ENCODE results near the gene BRD4. TPM values are rescaled to one million over a fixed set of nuclear protein-coding genes. Genes with fewer than 3 reads are reported as not detected.
A peak's percentile ranks its signal among the peaks of the same experiment; 100 is the strongest.

The BRD4 gene
- total and polyA plus RNA-seq, 10 of the 15 experiments (the other 5 are each of a cell fraction or from before 2014, with no cell fraction given): 5.3 to 84.4 (median 11.8) TPM

- no peak for TF ChIP-seq IRF5 (IDR thresholded peaks at IDR 0.05; ENCODE audit: borderline replicate concordance)
- no peak for TF ChIP-seq LARP7 (IDR thresholded peaks at IDR 0.05)
- no peak for TF ChIP-seq SP1 (IDR thresholded peaks at IDR 0.05; ENCODE audit: low read depth, low read length)
- TF ChIP-seq POLR2A (IDR thresholded peaks at IDR 0.05; ENCODE audit: low read depth, low read length): peak; percentile 52; the same call in 1 of the 2 replicates
- TF ChIP-seq IRF3 (IDR thresholded peaks at IDR 0.05): no peak
- TF ChIP-seq ELK1 (IDR thresholded peaks at IDR 0.05; ENCODE audit: low read depth, low read length): no peak
Measured at GRCh38 chr19:15239337-15239949, 92.9 kb downstream of the BRD4 start (continued).

- no peak overlapping the region for H2AFZ ChIP-seq (ENCODE audit: control insufficient read depth, low read depth, low read length)
- WGBS (ENCODE audit: insufficient coverage, insufficient replicate concordance, low lambda C conversion rate, missing lambda C conversion rate): 94% methylated on average over 17 of the region's 29 CpGs
- no peak overlapping the region for H3K4me3 ChIP-seq
- DNase-seq (ENCODE audit: low read depth, low spot score): no peak
- ChIA-PET SMC1A (ENCODE audit: uncharacterized antibody, unreplicated experiment) (no interaction called here), CTCF (no interaction called here), RAD21 (ENCODE audit: unreplicated experiment) (no interaction called here), POLR2A (no interaction called here)
- in situ Hi-C loops (cut with MboI) (no loop called here), intact Hi-C loops (cut with micrococcal nuclease; ENCODE audit: unreplicated experiment) (no loop called here)
- no peaks in the 10 kb centered on the region for H3K27me3 ChIP-seq (replicated peaks in 1 of 2; ENCODE audit: control insufficient read depth in 2 of 2, insufficient read depth in 2 of 2, low read length in 1 of 2)
- H3K9me3 ChIP-seq (replicated peaks; ENCODE audit: control insufficient read depth, insufficient read depth, low read length): no peaks in the 10 kb centered on the region
- no peaks in the 10 kb centered on the region for H3K79me2 ChIP-seq (ENCODE audit: control insufficient read depth, insufficient read depth, low read length)
- H4K20me1 ChIP-seq (ENCODE audit: control insufficient read depth, insufficient read depth): no peaks in the 10 kb centered on the region
- H3K27ac ChIP-seq (ENCODE audit: control insufficient read depth, insufficient read depth): no peak overlapping the region
- TSS peak; percentile 76 for BruUV-seq (replicated peaks)
- no peak overlapping the region for H3K4me2 ChIP-seq (ENCODE audit: control insufficient read depth, insufficient read depth)
- no peak for FAIRE-seq
- H3K36me3 ChIP-seq (ENCODE audit: control insufficient read depth in 2 of 2, insufficient read depth in 2 of 2, low read length in 1 of 2): peaks cover 17 to 45% of the 10 kb centered on the region in 2 experiments
- ATAC-seq: no peak
- no peaks in the 10 kb centered on the region for H3K4me1 ChIP-seq (ENCODE audit: control insufficient read depth, insufficient read depth, low read length)
- no peak overlapping the region for H3K9ac ChIP-seq (ENCODE audit: control insufficient read depth, insufficient read depth, low read length)
- TF ChIP-seq RCOR1 (conservative IDR thresholded peaks at IDR 0.05; ENCODE audit: low read depth, low read length) (no peak), SUZ12 (IDR thresholded peaks at IDR 0.05; ENCODE audit: unreplicated experiment) (no peak), CBFB (IDR thresholded peaks at IDR 0.05; ENCODE audit: low read depth) (no peak), ZBED1 (IDR thresholded peaks at IDR 0.05; ENCODE audit: borderline replicate concordance) (no peak), ZNF217 (IDR thresholded peaks at IDR 0.05) (no peak), RFX5 (IDR thresholded peaks at IDR 0.05; ENCODE audit: low read depth, low read length) (no peak), POU2F2 (IDR thresholded peaks at IDR 0.05; ENCODE audit: borderline replicate concordance, low read depth, low read length) (no peak), SIX5 (IDR thresholded peaks at IDR 0.05; ENCODE audit: low read depth, low read length, severe bottlenecking) (no peak), PRDM15 (CRISPR knock-in tag; IDR thresholded peaks at IDR 0.05) (no peak), ASH2L (IDR thresholded peaks at IDR 0.05; ENCODE audit: borderline replicate concordance, low read depth) (no peak), SIN3A (IDR thresholded peaks at IDR 0.05; ENCODE audit: low read depth, low read length) (no peak), SREBF1 (IDR thresholded peaks at IDR 0.05; ENCODE audit: low read length) (no peak)
Measured at GRCh38 chr19:15238639-15239155, 93.6 kb downstream of the BRD4 start.
